ENCODE data around the gene PSEN1. TPM values are rescaled to one million over a fixed set of nuclear protein-coding genes. Genes with fewer than 3 reads are reported as not detected.

The PSEN1 gene
- total RNA-seq, 1 experiment from 2014 or later, result 26.9 TPM

GRCh38 chr14:73227812-73228781 lies 91.8 kb downstream of the PSEN1 start:
- intact Hi-C loops (cut with micrococcal nuclease), result no loop called here
- no peaks in the 10 kb centered on the region for H3K27me3 ChIP-seq (ENCODE audit: insufficient read depth, low read length)
- H3K36me3 ChIP-seq (ENCODE audit: control insufficient read depth in 1 of 2, insufficient read depth in 2 of 2, low read length in 2 of 2), result no peaks in the 10 kb centered on the region
- no peaks in the 10 kb centered on the region for H3K9me3 ChIP-seq (ENCODE audit: control insufficient read depth in 1 of 2, insufficient read depth in 1 of 2, low read depth in 1 of 2, low read length in 2 of 2)
- H3K4me1 ChIP-seq (ENCODE audit: control insufficient read depth in 1 of 2, insufficient read depth in 2 of 2, low read length in 2 of 2), result no peaks in the 10 kb centered on the region
- BruUV-seq (replicated peaks), result no TSS peak
- no peak overlapping the region for H3K4me2 ChIP-seq (ENCODE audit: low read length)
- ChIA-PET CTCF (no interaction called here), POLR2A (no interaction called here), RAD21 (ENCODE audit: low non-redundant PET in 1 of 2, low total read pairs in 2 of 2, uncharacterized antibody in 2 of 2, unreplicated experiment in 2 of 2) (interaction anchor here in 1 of 2 experiments (0.7 kb wide), 1 partner anchor 217 kb away, joined by 3 read pairs; no protein-coding TSS in a partner anchor)
- H3K9ac ChIP-seq (ENCODE audit: low read length), result no peak overlapping the region
- TF ChIP-seq CEBPB (IDR thresholded peaks at IDR 0.05; ENCODE audit: low read depth) (no peak), RAD21 (IDR thresholded peaks at IDR 0.05; ENCODE audit: low read depth) (no peak), ZFX (IDR thresholded peaks at IDR 0.05) (no peak), CTCF (IDR thresholded peaks at IDR 0.05 in 2 of 3, conservative IDR thresholded peaks at IDR 0.05 in 1 of 3; ENCODE audit: borderline replicate concordance in 1 of 3, insufficient read depth in 1 of 3, low read depth in 2 of 3, low read length in 2 of 3) (no peak), ZNF274 (IDR thresholded peaks at IDR 0.05; ENCODE audit: low read depth, low read length) (no peak), EZH2 (IDR thresholded peaks at IDR 0.05) (no peak), ATF3 (IDR thresholded peaks at IDR 0.05) (no peak), SIN3A (IDR thresholded peaks at IDR 0.05; ENCODE audit: low read depth) (no peak)
- no peaks in the 10 kb centered on the region for H4K20me1 ChIP-seq (ENCODE audit: insufficient read depth)
- H2AFZ ChIP-seq (ENCODE audit: low read depth, low read length, poor library complexity, severe bottlenecking), result no peak overlapping the region
- no peak overlapping the region for H3K27ac ChIP-seq (ENCODE audit: low read depth, low read length)
- ATAC-seq (no peak), DNase-seq (ENCODE audit: low read depth, low spot score) (no peak)
- no peaks in the 10 kb centered on the region for H3K9me2 ChIP-seq (ENCODE audit: insufficient read depth)
- H3K79me2 ChIP-seq (ENCODE audit: insufficient read depth, low read length), result no peaks in the 10 kb centered on the region
- H3K4me3 ChIP-seq (replicated peaks in 1 of 2; ENCODE audit: low read depth in 1 of 2, low read length in 2 of 2), result no peak overlapping the region

Data from HCT116 (cell line).